WI38 (cell line): Measurements from ENCODE around the gene SH3BGRL.

Source experiments
- H3K4me3 ChIP-seq: 2 replicates; pipeline ENCODE4 v1.5.1; 2011; ENCODE audit warnings: low read depth, mild to moderate bottlenecking, control low read depth, low read length
- TF ChIP-seq, protein P1 (sequence below): IDR thresholded peaks from 2 replicates; pipeline ENCODE4 v1.5.1; 2012; ENCODE audit warnings: low read depth, mild to moderate bottlenecking, control low read depth, low read length

Gene SH3BGRL

GRCh38 chrX:81201671-81202455 is at the start of gene SH3BGRL, which contains the start of gene HMGN5:
TSS of gene SH3BGRL (plus strand) at chrX:81202102. CDS start at chrX:81202201, 99 bp downstream.
TSS of gene HMGN5 (minus strand) at chrX:81201913. CDS start at chrX:81121549, 80,364 bp downstream.
- peak within 1 kb of the TSS; percentile 72 for H3K4me3 ChIP-seq
- TF ChIP-seq, protein P1, sequence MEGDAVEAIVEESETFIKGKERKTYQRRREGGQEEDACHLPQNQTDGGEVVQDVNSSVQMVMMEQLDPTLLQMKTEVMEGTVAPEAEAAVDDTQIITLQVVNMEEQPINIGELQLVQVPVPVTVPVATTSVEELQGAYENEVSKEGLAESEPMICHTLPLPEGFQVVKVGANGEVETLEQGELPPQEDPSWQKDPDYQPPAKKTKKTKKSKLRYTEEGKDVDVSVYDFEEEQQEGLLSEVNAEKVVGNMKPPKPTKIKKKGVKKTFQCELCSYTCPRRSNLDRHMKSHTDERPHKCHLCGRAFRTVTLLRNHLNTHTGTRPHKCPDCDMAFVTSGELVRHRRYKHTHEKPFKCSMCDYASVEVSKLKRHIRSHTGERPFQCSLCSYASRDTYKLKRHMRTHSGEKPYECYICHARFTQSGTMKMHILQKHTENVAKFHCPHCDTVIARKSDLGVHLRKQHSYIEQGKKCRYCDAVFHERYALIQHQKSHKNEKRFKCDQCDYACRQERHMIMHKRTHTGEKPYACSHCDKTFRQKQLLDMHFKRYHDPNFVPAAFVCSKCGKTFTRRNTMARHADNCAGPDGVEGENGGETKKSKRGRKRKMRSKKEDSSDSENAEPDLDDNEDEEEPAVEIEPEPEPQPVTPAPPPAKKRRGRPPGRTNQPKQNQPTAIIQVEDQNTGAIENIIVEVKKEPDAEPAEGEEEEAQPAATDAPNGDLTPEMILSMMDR = no peak

GRCh38 chrX:81168391-81168790 is 33.5 kb upstream of the SH3BGRL start:
- no peak overlapping the region for H3K4me3 ChIP-seq
- TF ChIP-seq, protein P1 = no peak

- TF ChIP-seq, protein P1 = no peak
- H3K4me3 ChIP-seq = no peak overlapping the region
These were observed 27.6 kb upstream of the SH3BGRL start for GRCh38 chrX:81174286-81174685.

GRCh38 chrX:81195259-81195658 is 6.6 kb upstream of the SH3BGRL start:
- TF ChIP-seq, protein P1 = no peak
- no peak overlapping the region for H3K4me3 ChIP-seq

GRCh38 chrX:81195712-81196111 is 6.2 kb upstream of the SH3BGRL start:
- H3K4me3 ChIP-seq = no peak overlapping the region
- TF ChIP-seq, protein P1 = peak; percentile 40

- TF ChIP-seq, protein P1 = no peak
- peak overlapping the region; percentile 72 for H3K4me3 ChIP-seq
These were observed 831 bp upstream of the SH3BGRL start for GRCh38 chrX:81201071-81201470.

DNA sequence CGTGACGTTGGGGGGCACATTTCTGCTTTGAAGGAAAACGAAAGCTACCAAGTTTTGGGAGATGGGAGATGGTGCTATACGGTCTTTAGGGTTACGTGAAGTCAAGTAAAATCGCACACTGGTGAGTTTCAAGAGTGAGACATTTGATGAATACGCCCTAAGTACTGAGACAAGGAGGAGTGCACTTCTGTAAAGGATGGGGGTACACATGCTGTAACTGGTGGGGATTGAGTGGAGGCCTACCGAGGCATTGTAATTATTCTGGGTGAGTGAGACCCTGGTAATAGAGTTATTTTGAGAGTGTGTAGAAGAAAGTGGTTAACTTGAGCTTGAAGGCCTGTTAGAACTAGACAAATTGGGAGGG is 536 bp downstream of the SH3BGRL start:
- TF ChIP-seq, protein P1 = no peak
- H3K4me3 ChIP-seq = peak overlapping the region; percentile 72
